Spleen (tissue), 11 donors: ENCODE data around the gene TEKT5. TPM values are rescaled to one million over a fixed set of nuclear protein-coding genes. Genes with fewer than 3 reads are reported as not detected.

ENCODE experiments used
- DNase-seq: peaks from one replicate; pipeline ENCODE4 v3.0.0-alpha.2; 2020
- H3K27ac ChIP-seq, 8 donors: fragments of 200-600 bp; sonication (generic) in 7 of 8; 1 replicate in 4 of 8; 2 replicates in 4 of 8; pipeline versions ENCODE4 v1.5.0 to v1.8.0; 2016 to 2021; ENCODE audit warnings: inconsistent platforms in 4 of 8, mild to moderate bottlenecking in 4 of 8, moderate library complexity in 1 of 8
- H3K27me3 ChIP-seq, 7 donors: fragments of 200-600 bp; sonication (generic) in 6 of 7; replicated peaks in 1 of 7; 1 replicate in 4 of 7; 2 replicates in 3 of 7; pipeline versions ENCODE4 v1.5.0 to v1.8.0; 2016 to 2021; ENCODE audit warnings: inconsistent platforms in 3 of 7, mild to moderate bottlenecking in 1 of 7
- H3K36me3 ChIP-seq, 6 donors: fragments of 200-600 bp; sonication (generic) in 5 of 6; 1 replicate in 4 of 6; 2 replicates in 2 of 6; pipeline versions ENCODE4 v1.5.0 to v1.8.0; 2016 to 2021; ENCODE audit warnings: inconsistent platforms in 2 of 6
- H3K4me1 ChIP-seq, 6 donors: fragments of 200-600 bp; sonication (generic) in 5 of 6; 1 replicate in 3 of 6; 2 replicates in 3 of 6; pipeline versions ENCODE4 v1.5.0 to v1.8.0; 2016 to 2021; ENCODE audit warnings: inconsistent platforms in 3 of 6
- H3K4me3 ChIP-seq, 8 donors: fragments of 200-600 bp; sonication (generic) in 7 of 8; 1 replicate in 4 of 8; 2 replicates in 4 of 8; pipeline versions ENCODE4 v1.5.0 to v1.8.0; 2016 to 2021; ENCODE audit warnings: inconsistent platforms in 4 of 8, mild to moderate bottlenecking in 4 of 8, moderate library complexity in 2 of 8
- H3K9me3 ChIP-seq, 8 donors: fragments of 200-600 bp; sonication (generic) in 7 of 8; 1 replicate in 4 of 8; 2 replicates in 4 of 8; pipeline versions ENCODE4 v1.5.0 to v1.8.0; 2016 to 2021; ENCODE audit warnings: inconsistent platforms in 4 of 8
- CTCF ChIP-seq, 11 experiments: fragments of 200-600 bp in 7 of 11; fragments of 450-650 bp in 4 of 11; sonication (generic) in 4 of 11; IDR thresholded peaks in 8 of 11; conservative IDR thresholded peaks in 3 of 11; 1 replicate in 7 of 11; 2 replicates in 4 of 11; pipeline versions ENCODE4 v1.4.0 to v1.8.0; 2016 to 2021; ENCODE audit warnings: antibody characterized with exemption in 11 of 11, inconsistent platforms in 4 of 11, mild to moderate bottlenecking in 1 of 11
- POLR2A ChIP-seq, 3 donors: fragments of 450-650 bp; IDR thresholded peaks; one replicate each; pipeline ENCODE4 v1.5.1; 2017; ENCODE audit warnings: antibody characterized with exemption in 3 of 3, mild to moderate bottlenecking in 1 of 3
- POLR2AphosphoS5 ChIP-seq, 3 donors: sonication (generic); formaldehyde crosslinking; IDR thresholded peaks; one replicate each; pipeline ENCODE4 v1.5.1; 2017; ENCODE audit warnings: antibody characterized with exemption in 3 of 3
- WGBS, 5 donors: extraction: QIAGEN DNeasy Blood & Tissue Kit in 3 of 5; methylation state at CpG; one replicate each; pipeline versions ENCODE4 v1.1.5 to v1.1.7; 2013 to 2018; 5-methylcytosine and 5-hydroxymethylcytosine counted together
- intact Hi-C: fragments of 100-400 bp; cut with DNase I; formaldehyde crosslinking; loops from one replicate; pipeline ENCODE4 v1.15.0; 2023; ENCODE audit warnings: low total_unique reads
- polyA plus RNA-seq, 3 donors: library from polyadenylated mRNA; stranded (reverse); fragments of 200-250 nt; gene quantifications; one replicate each; pipeline ENCODE4 v1.2.1, GENCODE V29; 2013
- small RNA-seq, 4 donors: library from RNA; depleted of rRNA; stranded (forward); fragments of <200 nt; gene quantifications; one replicate each; pipeline ENCODE3, GENCODE V24; 2016
- total RNA-seq, 7 donors: library from RNA; depleted of rRNA in 3 of 7; stranded (reverse); fragments of >200 nt in 3 of 7; fragmentation: NEBNext Ultra II Directional in 4 of 7; extraction: Animal tissue kit (Norgen Biotek cat#: 25700) in 4 of 7; gene quantifications; one replicate each; pipeline versions ENCODE4 v1.1.0 to v1.2.1, GENCODE V29; 2016 to 2021
- donor health status: healthy with polysubstance abuse.
- donor health status: DM: no; HTN: no; CAD: no; lungs with moderate emphysema.
- donor health status: DM: no; HTN: no; CAD: no.
- donor health status: Bipolar disorder and iron deficiency.
- donor health status: healthy.
- donor health status: DM: no; HTN: no; CAD: no.
- donor health status: DM: yes; HTN: yes; CAD: no.

The TEKT5 gene
- total and polyA plus RNA-seq, 10 donors: 0.17 to 1.5 (median 0.43) TPM; not detected in 3

- H3K4me1 ChIP-seq: peaks cover 5 to 53% (median 34%) of the 10 kb centered on the region in 6 donors
Observed at GRCh38 chr16:10579575-10579964, 115.2 kb downstream of the TEKT5 start.

GRCh38 chr16:10578474-10579316 lies 116.0 kb downstream of the TEKT5 start:
- 64 to 78% (median 72%) methylated on average over 16 to 20 of the region's 20 CpGs for WGBS, 5 donors
- Histone ChIP-seq H3K27me3 (peaks cover 0 to 48% (median 11%) of the 10 kb centered on the region in 7 donors), H3K9me3 (no peaks in the 10 kb centered on the region), H3K27ac (peak overlapping the region in 5 of 8 donors; percentile 25 to 53 (median 37)), H3K36me3 (no peaks in the 10 kb centered on the region), H3K4me1 (peaks cover 5 to 53% (median 34%) of the 10 kb centered on the region in 6 donors), H3K4me3 (peak overlapping the region in 4 of 8 donors; percentile 11 to 77 (median 59))
- DNase-seq: no peak
- intact Hi-C loops: no loop called here
- TF ChIP-seq CTCF (IDR thresholded peaks at IDR 0.05 in 8 of 11, conservative IDR thresholded peaks at IDR 0.05 in 3 of 11): no peak
- TF ChIP-seq POLR2A (IDR thresholded peaks at IDR 0.05): no peak
- TF ChIP-seq POLR2AphosphoS5 (IDR thresholded peaks at IDR 0.05): no peak

More at GRCh38 chr16:10579575-10579964, 115.2 kb downstream of the TEKT5 start:
- intact Hi-C loops: no loop called here
- TF ChIP-seq POLR2A (IDR thresholded peaks at IDR 0.05) (no peak), POLR2AphosphoS5 (IDR thresholded peaks at IDR 0.05) (no peak), CTCF (IDR thresholded peaks at IDR 0.05 in 8 of 11, conservative IDR thresholded peaks at IDR 0.05 in 3 of 11) (no peak)
- WGBS, 5 donors: 28 to 57% (median 34%) methylated on average over 1 to 6 of the region's 6 CpGs
- Histone ChIP-seq H3K27ac (peak overlapping the region in 6 of 8 donors; percentile 74 to 86 (median 82)), H3K9me3 (no peaks in the 10 kb centered on the region), H3K27me3 (peaks cover 0 to 57% (median 11%) of the 10 kb centered on the region in 7 donors), H3K4me3 (peak overlapping the region; percentile 42 to 77 (median 56)), H3K36me3 (no peaks in the 10 kb centered on the region)
- DNase-seq: no peak

Small RNA genes within 50 kb of the gene (small RNA-seq; reads per million reads assigned to genes)
- gene MTND4LP24: 0 reads per million in 4 donors
- gene MTND6P33: 0 reads per million in 4 donors

Other genes with a start within 250 kb of the TEKT5 start
- gene EMP2, start 114.3 kb downstream of the TEKT5 start, total RNA-seq: 10 to 100 TPM; 17.6 to 37.2 (median 20.1) TPM
- 1 to 10 TPM; 2.8 to 6.9 (median 6.3) TPM for gene EMP2, start 114.3 kb downstream of the TEKT5 start, polyA plus RNA-seq
- gene NUBP1, start 48.9 kb upstream of the TEKT5 start, total RNA-seq: 10 to 100 TPM; 22.8 to 47.5 (median 32.8) TPM
- gene NUBP1, start 48.9 kb upstream of the TEKT5 start, polyA plus RNA-seq: 10 to 100 TPM; 47.3 to 52.2 (median 49.4) TPM
- 1 to 10 TPM in 3 of 7 donors, under 1 TPM in 3, not detected in 1; 0.42 to 2.2 (median 1.2) TPM for gene TVP23A, start 123.9 kb upstream of the TEKT5 start, total RNA-seq
- gene TVP23A, start 123.9 kb upstream of the TEKT5 start, polyA plus RNA-seq: 1 to 10 TPM in 1 of 3 donors, under 1 TPM in 2; 0.29 to 1.1 (median 0.72) TPM
- 100 to 1,000 TPM in 6 of 7 donors, 10 to 100 TPM in 1; 88.0 to 179 (median 143) TPM for gene CIITA, start 182.3 kb upstream of the TEKT5 start, total RNA-seq
- gene CIITA, start 182.3 kb upstream of the TEKT5 start, polyA plus RNA-seq: 10 to 100 TPM; 67.0 to 93.6 (median 81.8) TPM
- 10 to 100 TPM; 25.4 to 81.5 (median 36.8) TPM for gene DEXI, start 247.5 kb upstream of the TEKT5 start, total RNA-seq
- gene DEXI, start 247.5 kb upstream of the TEKT5 start, polyA plus RNA-seq: 10 to 100 TPM; 14.9 to 29.0 (median 21.5) TPM
- gene CLEC16A, start 249.6 kb upstream of the TEKT5 start, total RNA-seq: 10 to 100 TPM; 32.1 to 54.6 (median 43.8) TPM
- 10 to 100 TPM in 1 of 3 donors, 1 to 10 TPM in 2; 7.3 to 15.9 (median 8.2) TPM for gene CLEC16A, start 249.6 kb upstream of the TEKT5 start, polyA plus RNA-seq